GM23248 (cell line): ENCODE results near the gene TMEM255A.

Source experiments
- EZH2 ChIP-seq: fragments of 200-600 bp; sonication (generic); IDR thresholded peaks from 2 replicates; pipeline ENCODE4 v1.6.1; 2018; ENCODE audit warnings: antibody characterized with exemption, mild to moderate bottlenecking; ENCODE audit not compliant: insufficient read depth, poor library complexity, severe bottlenecking
- EZH2phosphoT487 ChIP-seq: fragments of 200-600 bp; sonication (generic); IDR thresholded peaks from 2 replicates; pipeline ENCODE4 v1.6.1; 2018; ENCODE audit warnings: antibody characterized with exemption, moderate library complexity, mild to moderate bottlenecking, low read depth; ENCODE audit not compliant: insufficient read depth

GRCh38 chrX:120310861-120311726 is at the start of gene TMEM255A:
- TF ChIP-seq EZH2 (peak; percentile 71), EZH2phosphoT487 (no peak)
